Measurements from ENCODE around the gene INCENP.

The INCENP gene

GRCh38 chr11:62141111-62142042 lies 17.6 kb downstream of the INCENP start:
- FAIRE-seq: no peak

- no peak for FAIRE-seq
These were observed 18.2 kb downstream of the INCENP start for GRCh38 chr11:62142043-62142375.

- no peak for FAIRE-seq
These were observed 19.1 kb downstream of the INCENP start for GRCh38 chr11:62142921-62143320.

GRCh38 chr11:62143727-62144126 lies 19.9 kb downstream of the INCENP start:
- FAIRE-seq: no peak

- FAIRE-seq: no peak
These were observed 20.9 kb downstream of the INCENP start for GRCh38 chr11:62144641-62145255.

GRCh38 chr11:62145261-62145871 lies 21.6 kb downstream of the INCENP start:
- no peak for FAIRE-seq

- no peak for FAIRE-seq
These were observed 22.8 kb downstream of the INCENP start for GRCh38 chr11:62146476-62147200.

- no peak for FAIRE-seq
These were observed 23.7 kb downstream of the INCENP start for GRCh38 chr11:62147545-62147944.

- FAIRE-seq: no peak
These were observed 24.6 kb downstream of the INCENP start for GRCh38 chr11:62148271-62148980.

GRCh38 chr11:62149986-62150886 lies 26.4 kb downstream of the INCENP start:
- FAIRE-seq: no peak

- no peak for FAIRE-seq
These were observed 27.3 kb downstream of the INCENP start for GRCh38 chr11:62150887-62151736.

- no peak for FAIRE-seq
These were observed 27.9 kb downstream of the INCENP start for GRCh38 chr11:62151737-62152102.

- no peak for FAIRE-seq
These were observed 28.7 kb downstream of the INCENP start for GRCh38 chr11:62152245-62153086.

- FAIRE-seq: no peak
These were observed 29.2 kb downstream of the INCENP start for GRCh38 chr11:62153087-62153395.

- FAIRE-seq: no peak
These were observed 29.8 kb downstream of the INCENP start for GRCh38 chr11:62153617-62154016.

- no peak for FAIRE-seq
These were observed 33.8 kb downstream of the INCENP start for GRCh38 chr11:62157603-62158002.

- no peak for FAIRE-seq
These were observed 42.6 kb downstream of the INCENP start for GRCh38 chr11:62166371-62166770.

GRCh38 chr11:62169448-62169847 lies 45.6 kb downstream of the INCENP start:
- FAIRE-seq: no peak

GRCh38 chr11:62169935-62170334 lies 46.1 kb downstream of the INCENP start:
- FAIRE-seq: no peak

GRCh38 chr11:62171261-62171723 lies 47.5 kb downstream of the INCENP start:
- FAIRE-seq: no peak
